ENCODE data around the gene MBD5.

Gene MBD5

GRCh38 chr2:148554459-148555247, 533.8 kb downstream of the MBD5 start:
- DNase-seq: no peak

- no peak for DNase-seq
Measured at GRCh38 chr2:148555622-148556294, 534.9 kb downstream of the MBD5 start.

GRCh38 chr2:148557844-148558436, 537.0 kb downstream of the MBD5 start:
- no peak for DNase-seq

- no peak for DNase-seq
Measured at GRCh38 chr2:148560496-148560895, 539.6 kb downstream of the MBD5 start.

- no peak for DNase-seq
Measured at GRCh38 chr2:148561389-148561788, 540.5 kb downstream of the MBD5 start.

DNA sequence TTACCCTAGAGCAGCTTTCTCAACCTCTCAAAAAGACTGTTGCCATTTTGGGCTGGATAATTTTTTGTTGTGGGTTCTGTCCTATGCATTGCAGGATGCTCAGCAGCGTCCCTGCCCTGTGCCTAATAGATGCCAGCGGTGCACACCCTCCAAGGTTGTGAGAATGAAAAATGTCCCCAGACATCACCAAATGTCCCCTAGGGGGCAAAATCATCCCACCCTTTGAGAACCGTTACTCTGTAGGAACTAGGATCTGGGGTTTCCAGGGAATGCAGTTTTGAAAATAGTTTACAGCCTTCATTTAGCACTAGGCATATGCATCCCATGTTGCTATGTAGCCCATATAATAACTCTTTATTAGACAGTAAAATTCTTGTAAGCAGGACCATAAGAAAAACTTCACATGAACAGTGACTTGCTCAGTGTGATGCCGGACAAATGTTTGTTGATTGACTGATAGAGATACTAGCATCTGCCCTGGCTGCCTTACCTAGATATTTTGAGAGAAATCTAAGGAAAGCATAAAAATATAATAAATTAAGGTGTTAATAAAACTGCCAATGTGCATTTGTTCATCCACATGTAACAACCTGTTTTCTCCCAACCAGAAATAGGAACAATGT, 544.5 kb downstream of the MBD5 start:
- no peak for DNase-seq

Measured in activated effector memory CD4-positive, alpha-beta T cell treated with anti-CD3 and anti-CD28 coated beads, Interleukin-2, amount 50 U/mL, for 16 hours (primary cell).